GM12878 (cell line): ENCODE results near the gene EML5. TPM values are rescaled to one million over a fixed set of nuclear protein-coding genes. Genes with fewer than 3 reads are reported as not detected.

Source experiments
- ATAC-seq: fragments of 200-7000 bp; cut with Tn5 transposase; 3 replicates; pipeline ENCODE4 v1.9.1; 2020; ENCODE audit warnings: mild to moderate bottlenecking, moderate library complexity
- BruUV-seq: library from RNA; stranded (reverse); fragments of 400-500 nt; replicated peaks from 2 replicates; lab custom pipeline; 2021; lab: Mats Ljungman, UMichigan
- CTCF ChIA-PET: fragments of 300-600 bp; sonication (Branson Sonifier 250); formaldehyde crosslinking; extraction: SDS; loops from one replicate; lab custom pipeline; 2021; ENCODE audit warnings: inconsistent platforms; lab: Yijun Ruan, JAX
- POLR2A ChIA-PET: fragments of 350-600 bp; formaldehyde crosslinking; extraction: SDS; loops from one replicate; lab custom pipeline; 2021; ENCODE audit warnings: inconsistent platforms; lab: Charles Lee
- RAD21 ChIA-PET: fragments of 300-600 bp; sonication (Branson Sonifier 250); formaldehyde crosslinking; loops from one replicate; lab custom pipeline; 2023; ENCODE audit warnings: antibody characterized with exemption; ENCODE audit not compliant: unreplicated experiment; lab: Charles Lee
- SMC1A ChIA-PET: fragments of 300-600 bp; sonication (Branson Sonifier 250); formaldehyde crosslinking; loops from one replicate; lab custom pipeline; 2023; ENCODE audit not compliant: unreplicated experiment, uncharacterized antibody; lab: Charles Lee
- DNase-seq: peaks from one replicate; pipeline ENCODE4 v3.0.0-alpha.2; 2011; ENCODE audit warnings: low read depth, low spot score
- FAIRE-seq: peaks from 3 replicates; lab custom pipeline; 2011; peaks lifted over from hg19 to GRCh38; lab: Jason Lieb, UNC
- H2AFZ ChIP-seq: 2 replicates; pipeline ENCODE4 v1.6.0; 2011; ENCODE audit warnings: low read depth, low read length, control low read depth; ENCODE audit not compliant: control insufficient read depth
- H3K27ac ChIP-seq: 2 replicates; pipeline ENCODE4 v1.5.1; 2011; ENCODE audit warnings: control low read depth; ENCODE audit not compliant: control insufficient read depth, insufficient read depth
- H3K27me3 ChIP-seq, 2 experiments: replicated peaks in 1 of 2; 2 replicates each; pipeline versions ENCODE4 v1.6.0 to v1.6.1; 2011; ENCODE audit warnings: low read length in 1 of 2; ENCODE audit not compliant: control insufficient read depth in 2 of 2, insufficient read depth in 2 of 2
- H3K36me3 ChIP-seq, 2 experiments: 2 replicates each; pipeline ENCODE4 v1.5.1; 2011; ENCODE audit warnings: low read length in 1 of 2; ENCODE audit not compliant: control insufficient read depth in 2 of 2, insufficient read depth in 2 of 2
- H3K4me1 ChIP-seq: 2 replicates; pipeline ENCODE4 v1.6.1; 2011; ENCODE audit warnings: mild to moderate bottlenecking, low read length, moderate library complexity, mixed read lengths; ENCODE audit not compliant: control insufficient read depth, insufficient read depth
- H3K4me2 ChIP-seq: 2 replicates; pipeline ENCODE4 v1.6.0; 2011; ENCODE audit warnings: control low read depth; ENCODE audit not compliant: control insufficient read depth, insufficient read depth
- H3K4me3 ChIP-seq: fragments of 200-600 bp; sonication (generic); 2 replicates; pipeline ENCODE4 v1.5.1; 2016
- H3K79me2 ChIP-seq: 2 replicates; pipeline ENCODE4 v1.6.0; 2011; ENCODE audit warnings: low read length; ENCODE audit not compliant: control insufficient read depth, insufficient read depth
- H3K9ac ChIP-seq: 2 replicates; pipeline ENCODE4 v1.8.0; 2011; ENCODE audit warnings: low read length, control low read depth, mixed read lengths; ENCODE audit not compliant: control insufficient read depth, insufficient read depth
- H3K9me3 ChIP-seq: replicated peaks from 3 replicates; pipeline ENCODE4 v1.5.1; 2011; ENCODE audit warnings: mild to moderate bottlenecking, low read length; ENCODE audit not compliant: control insufficient read depth, insufficient read depth
- H4K20me1 ChIP-seq: 2 replicates; pipeline ENCODE4 v1.6.0; 2011; ENCODE audit not compliant: control insufficient read depth, insufficient read depth
- BHLHE40 ChIP-seq, 2 experiments: fragments of 450-650 bp in 1 of 2; IDR thresholded peaks; 2 replicates each; pipeline ENCODE4 v1.6.1; 2011 to 2017; ENCODE audit warnings: low read depth in 2 of 2, borderline replicate concordance in 1 of 2, improper control_type of control experiment in 1 of 2, low read length in 1 of 2, mild to moderate bottlenecking in 1 of 2
- CREB1 ChIP-seq: IDR thresholded peaks from 2 replicates; pipeline ENCODE4 v1.6.1; 2012; ENCODE audit warnings: low read depth, mild to moderate bottlenecking, inconsistent platforms
- IRF4 ChIP-seq: IDR thresholded peaks from 2 replicates; pipeline ENCODE4 v1.6.1; 2011; ENCODE audit warnings: low read depth, low read length
- NFYB ChIP-seq: IDR thresholded peaks from 2 replicates; pipeline ENCODE4 v1.6.1; 2011; ENCODE audit warnings: low read depth, mild to moderate bottlenecking, low read length, improper control_type of control experiment, moderate library complexity; ENCODE audit not compliant: insufficient read depth
- NR2C2 ChIP-seq: IDR thresholded peaks from 2 replicates; pipeline ENCODE4 v1.6.1; 2011; ENCODE audit warnings: borderline replicate concordance, low read depth; ENCODE audit not compliant: control insufficient read depth, insufficient read length
- POLR2A ChIP-seq: IDR thresholded peaks from 2 replicates; pipeline ENCODE4 v1.6.1; 2011; ENCODE audit warnings: low read depth, mild to moderate bottlenecking, low read length
- ZNF622 ChIP-seq: fragments of 450-650 bp; IDR thresholded peaks from 2 replicates; pipeline ENCODE4 v1.6.1; 2017; ENCODE audit warnings: mild to moderate bottlenecking, inconsistent platforms
- WGBS: methylation state at CpG from one replicate; pipeline ENCODE4 v1.1.6; 2016; ENCODE audit warnings: low lambda C conversion rate; ENCODE audit not compliant: insufficient replicate concordance, insufficient coverage; ENCODE audit errors: missing lambda C conversion rate; 5-methylcytosine and 5-hydroxymethylcytosine counted together
- in situ Hi-C: fragments of 300-500 bp; cut with MboI; formaldehyde crosslinking; loops from 9 replicates; pipeline ENCODE4 v1.14.3; 2018; ENCODE audit warnings: mixed read lengths
- intact Hi-C: fragments of 100-400 bp; cut with micrococcal nuclease; formaldehyde crosslinking; loops from one replicate; pipeline ENCODE4 v1.14.2; 2022; ENCODE audit not compliant: unreplicated experiment
- polyA plus RNA-seq, 11 experiments: library from polyadenylated mRNA; depleted of rRNA in 4 of 11; unstranded in 6 of 11; stranded (reverse) in 5 of 11; fragments of >200 nt; fragmentation: Nextera tagmentation in 4 of 11; fragmentation: Illumina TruSeq in 1 of 11; extraction: Ambion mirVana in 4 of 11; extraction: Trizol in 1 of 11; gene quantifications; 1 replicate in 1 of 11; 2 replicates in 10 of 11; pipeline versions ENCODE4 v1.2.1 to v1.2.3, GENCODE V29; 2011 to 2016; ENCODE audit warnings: inconsistent platforms in 2 of 11, missing spikeins in 2 of 11, low read depth in 1 of 11
- total RNA-seq, 4 experiments: library from RNA; depleted of rRNA in 3 of 4; stranded (reverse); fragments of >200 nt in 3 of 4; fragmentation: Illumina TruSeq in 1 of 4; extraction: Trizol in 1 of 4; gene quantifications; 2 replicates each; pipeline versions ENCODE4 v1.2.1 to v1.2.3, GENCODE V29; 2013 to 2021
- TF ChIP-seq, protein P1 (sequence below): IDR thresholded peaks from 2 replicates; pipeline ENCODE4 v1.6.1; 2011; ENCODE audit warnings: borderline replicate concordance, low read depth, mild to moderate bottlenecking, moderate library complexity, low read length; ENCODE audit not compliant: insufficient read depth, poor library complexity, severe bottlenecking
- TF ChIP-seq, protein P2 (sequence below): fragments of 450-650 bp; IDR thresholded peaks from 2 replicates; pipeline ENCODE4 v1.6.1; 2018; ENCODE audit warnings: mild to moderate bottlenecking, low read depth, moderate library complexity; ENCODE audit not compliant: partially characterized antibody

Gene EML5
- total and polyA plus RNA-seq, 10 of the 15 experiments (the other 5 are each of a cell fraction or from before 2014, with no cell fraction given) = 0.08 to 0.35 (median 0.22) TPM; not detected in 1

- RAD21 ChIA-PET = no interaction called here
- no TSS peak for BruUV-seq
These were observed 180.9 kb downstream of the EML5 start for GRCh38 chr14:88611878-88612277.

More at GRCh38 chr14:88611878-88612277, 180.9 kb downstream of the EML5 start:
- ChIA-PET CTCF (no interaction called here), SMC1A (interaction anchor here (0.7 kb wide), 1 partner anchor 11 kb away, joined by 5 read pairs; no protein-coding TSS in a partner anchor), POLR2A (no interaction called here)
- intact Hi-C loops (no loop called here), in situ Hi-C loops (no loop called here)
- ATAC-seq (no peak), FAIRE-seq (no peak), DNase-seq (no peak)
- Histone ChIP-seq H3K27me3 (no peaks in the 10 kb centered on the region), H3K9ac (no peak overlapping the region), H3K4me1 (peaks cover 10% of the 10 kb centered on the region), H3K9me3 (no peaks in the 10 kb centered on the region), H3K36me3 (peaks cover 7 to 32% of the 10 kb centered on the region in 2 experiments), H3K27ac (no peak overlapping the region), H2AFZ (no peak overlapping the region), H4K20me1 (no peaks in the 10 kb centered on the region), H3K4me2 (no peak overlapping the region), H3K79me2 (no peaks in the 10 kb centered on the region), H3K4me3 (no peak overlapping the region)
- no peak for TF ChIP-seq IRF4
- TF ChIP-seq, protein P1, sequence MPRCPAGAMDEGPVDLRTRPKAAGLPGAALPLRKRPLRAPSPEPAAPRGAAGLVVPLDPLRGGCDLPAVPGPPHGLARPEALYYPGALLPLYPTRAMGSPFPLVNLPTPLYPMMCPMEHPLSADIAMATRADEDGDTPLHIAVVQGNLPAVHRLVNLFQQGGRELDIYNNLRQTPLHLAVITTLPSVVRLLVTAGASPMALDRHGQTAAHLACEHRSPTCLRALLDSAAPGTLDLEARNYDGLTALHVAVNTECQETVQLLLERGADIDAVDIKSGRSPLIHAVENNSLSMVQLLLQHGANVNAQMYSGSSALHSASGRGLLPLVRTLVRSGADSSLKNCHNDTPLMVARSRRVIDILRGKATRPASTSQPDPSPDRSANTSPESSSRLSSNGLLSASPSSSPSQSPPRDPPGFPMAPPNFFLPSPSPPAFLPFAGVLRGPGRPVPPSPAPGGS = no peak
- TF ChIP-seq NFYB = no peak
- TF ChIP-seq CREB1 = no peak
- TF ChIP-seq NR2C2 = no peak
- no peak for TF ChIP-seq ZNF622
- no peak for TF ChIP-seq BHLHE40 (IDR thresholded peaks at IDR 0.05; ENCODE audit: borderline replicate concordance in 1 of 2, low read depth in 2 of 2, low read length in 1 of 2)
- no peak for TF ChIP-seq POLR2A
- TF ChIP-seq, protein P2, sequence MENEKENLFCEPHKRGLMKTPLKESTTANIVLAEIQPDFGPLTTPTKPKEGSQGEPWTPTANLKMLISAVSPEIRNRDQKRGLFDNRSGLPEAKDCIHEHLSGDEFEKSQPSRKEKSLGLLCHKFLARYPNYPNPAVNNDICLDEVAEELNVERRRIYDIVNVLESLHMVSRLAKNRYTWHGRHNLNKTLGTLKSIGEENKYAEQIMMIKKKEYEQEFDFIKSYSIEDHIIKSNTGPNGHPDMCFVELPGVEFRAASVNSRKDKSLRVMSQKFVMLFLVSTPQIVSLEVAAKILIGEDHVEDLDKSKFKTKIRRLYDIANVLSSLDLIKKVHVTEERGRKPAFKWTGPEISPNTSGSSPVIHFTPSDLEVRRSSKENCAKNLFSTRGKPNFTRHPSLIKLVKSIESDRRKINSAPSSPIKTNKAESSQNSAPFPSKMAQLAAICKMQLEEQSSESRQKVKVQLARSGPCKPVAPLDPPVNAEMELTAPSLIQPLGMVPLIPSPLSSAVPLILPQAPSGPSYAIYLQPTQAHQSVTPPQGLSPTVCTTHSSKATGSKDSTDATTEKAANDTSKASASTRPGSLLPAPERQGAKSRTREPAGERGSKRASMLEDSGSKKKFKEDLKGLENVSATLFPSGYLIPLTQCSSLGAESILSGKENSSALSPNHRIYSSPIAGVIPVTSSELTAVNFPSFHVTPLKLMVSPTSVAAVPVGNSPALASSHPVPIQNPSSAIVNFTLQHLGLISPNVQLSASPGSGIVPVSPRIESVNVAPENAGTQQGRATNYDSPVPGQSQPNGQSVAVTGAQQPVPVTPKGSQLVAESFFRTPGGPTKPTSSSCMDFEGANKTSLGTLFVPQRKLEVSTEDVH = no peak
- 100% methylated on average over 1 of the region's 1 CpG for WGBS
